HG03575 (cell line): ENCODE results near the gene GDF2.

Experiments used
- ATAC-seq: cut with Tn5 transposase; IDR thresholded peaks from one replicate; pipeline ENCODE4 v1.9.1; 2021; ENCODE audit not compliant: unreplicated experiment, insufficient number of reproducible peaks, low FRiP score; ENCODE audit errors: extremely low read depth

GDF2 gene

DNA sequence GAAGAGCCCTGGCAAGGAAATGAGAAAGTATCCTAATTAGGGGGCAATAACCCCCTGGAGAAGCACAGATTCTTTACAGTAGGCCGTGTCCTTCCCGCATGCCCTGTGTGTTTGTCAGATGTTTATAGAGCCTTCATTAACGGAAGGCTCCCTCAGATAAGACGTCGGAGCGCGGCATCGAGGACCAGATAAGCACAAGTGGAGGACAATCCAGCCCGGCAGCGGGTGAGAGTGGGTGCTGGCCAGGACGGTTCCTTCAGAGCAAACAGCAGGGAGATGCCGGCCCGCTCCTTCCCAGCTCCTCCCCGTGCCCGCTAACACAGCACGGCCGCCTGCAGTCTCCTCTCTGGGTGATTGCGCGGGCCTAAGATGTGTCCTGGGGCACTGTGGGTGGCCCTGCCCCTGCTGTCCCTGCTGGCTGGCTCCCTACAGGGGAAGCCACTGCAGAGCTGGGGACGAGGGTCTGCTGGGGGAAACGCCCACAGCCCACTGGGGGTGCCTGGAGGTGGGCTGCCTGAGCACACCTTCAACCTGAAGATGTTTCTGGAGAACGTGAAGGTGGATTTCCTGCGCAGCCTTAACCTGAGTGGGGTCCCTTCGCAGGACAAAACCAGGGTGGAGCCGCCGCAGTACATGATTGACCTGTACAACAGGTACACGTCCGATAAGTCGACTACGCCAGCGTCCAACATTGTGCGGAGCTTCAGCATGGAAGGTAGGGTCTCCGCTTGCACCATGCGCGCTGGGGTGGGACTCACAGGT, at the start of gene GDF2:
TSS of gene GDF2 (plus strand) at position 155 of the 762 bp plus-strand sequence. CDS start at position 370, 215 bp downstream.
- ATAC-seq = no peak

DNA sequence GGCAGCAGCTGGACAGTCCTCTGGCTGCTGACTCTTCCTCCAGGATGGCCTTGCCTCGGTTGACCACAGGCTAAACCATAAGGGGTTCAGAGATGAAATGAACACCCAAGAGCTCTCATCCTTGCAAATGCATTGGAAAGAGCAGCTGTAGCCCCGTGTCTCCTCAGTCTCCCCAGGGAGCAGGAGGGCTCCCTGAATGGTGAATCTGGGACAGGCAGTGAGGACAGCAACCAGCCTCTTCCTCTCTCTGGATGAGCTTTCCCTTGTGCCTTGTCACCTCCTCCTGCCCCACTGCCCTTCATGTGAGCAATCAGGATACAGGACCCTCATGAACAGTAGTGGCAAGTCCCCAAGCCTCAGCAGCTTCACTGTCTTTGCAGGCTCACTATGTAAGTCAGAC, 46.2 kb upstream of the GDF2 start:
- ATAC-seq = no peak

DNA sequence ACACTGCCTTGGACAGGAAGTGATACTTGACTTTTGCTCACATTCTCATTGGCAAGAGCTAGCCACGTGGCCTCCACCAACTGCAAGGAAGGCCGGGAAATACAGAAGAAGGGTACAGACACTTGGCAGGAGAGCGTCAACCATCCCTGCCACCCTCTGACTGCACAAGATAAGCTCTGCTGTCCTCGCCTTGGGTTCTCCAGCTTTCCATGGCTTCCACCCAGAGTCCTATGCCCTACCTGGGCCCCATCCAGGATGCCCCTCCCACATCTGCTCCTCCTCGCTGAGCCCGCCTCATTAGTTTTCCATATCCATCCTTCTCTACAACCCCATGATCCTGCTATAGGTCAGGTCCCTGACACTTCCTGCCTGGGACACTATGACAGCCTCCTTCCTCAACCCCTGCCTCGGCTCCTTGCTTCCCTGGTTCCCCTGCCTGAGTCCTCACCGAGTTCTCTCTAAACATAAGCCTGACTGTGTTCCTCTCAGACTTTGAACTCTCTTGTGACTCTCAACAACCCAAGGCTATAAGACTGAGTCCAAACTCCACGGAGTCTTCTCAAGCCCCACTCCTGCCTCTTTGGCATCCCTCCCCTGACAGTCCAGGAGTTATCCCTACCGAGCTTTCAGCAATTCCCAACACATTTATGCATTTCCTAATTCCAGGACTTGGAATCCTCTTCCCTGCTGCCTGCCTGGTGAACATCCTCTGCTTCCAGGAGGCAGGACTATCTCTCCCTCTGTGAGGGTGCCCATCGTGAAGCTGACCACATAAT, 45.5 kb upstream of the GDF2 start:
- ATAC-seq = no peak

DNA sequence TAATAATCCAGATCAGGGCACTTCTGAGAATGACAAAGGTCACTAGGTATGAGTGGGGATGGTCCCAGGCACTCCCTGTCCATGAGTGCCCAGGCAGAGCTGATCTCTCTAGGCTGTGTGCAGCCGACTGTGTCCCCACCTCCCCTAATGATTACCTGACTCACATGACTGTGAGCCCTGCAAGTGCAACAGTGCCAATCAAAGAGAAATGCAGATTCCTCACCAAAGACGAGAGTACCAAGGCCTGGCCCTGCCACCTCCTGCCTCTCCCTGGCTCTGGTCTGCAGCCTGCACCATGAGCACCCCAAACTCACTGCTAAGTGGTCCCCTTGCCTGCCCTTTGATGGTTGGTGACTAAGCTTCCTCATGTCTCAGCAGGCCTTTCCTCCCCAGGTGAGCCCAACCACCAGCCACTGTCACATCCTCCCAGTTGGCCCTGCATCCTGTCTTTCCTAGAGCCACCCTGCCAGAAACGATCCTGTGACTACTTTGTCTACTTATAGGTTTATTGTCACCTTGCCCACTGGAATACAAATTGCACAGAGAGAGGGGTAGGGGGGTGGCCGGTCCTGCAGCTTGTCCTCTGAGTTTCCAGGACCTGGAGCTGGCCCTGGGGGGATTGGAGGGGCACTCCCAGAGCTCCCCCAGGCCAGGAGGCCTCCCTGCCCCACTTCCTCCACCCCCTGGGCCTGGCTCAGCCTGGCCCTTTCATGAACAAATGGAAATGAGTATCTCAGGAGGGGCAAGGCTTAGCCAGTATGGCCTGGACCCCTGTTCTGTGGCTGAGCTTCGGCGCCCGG, 44.7 kb upstream of the GDF2 start:
- ATAC-seq = no peak

DNA sequence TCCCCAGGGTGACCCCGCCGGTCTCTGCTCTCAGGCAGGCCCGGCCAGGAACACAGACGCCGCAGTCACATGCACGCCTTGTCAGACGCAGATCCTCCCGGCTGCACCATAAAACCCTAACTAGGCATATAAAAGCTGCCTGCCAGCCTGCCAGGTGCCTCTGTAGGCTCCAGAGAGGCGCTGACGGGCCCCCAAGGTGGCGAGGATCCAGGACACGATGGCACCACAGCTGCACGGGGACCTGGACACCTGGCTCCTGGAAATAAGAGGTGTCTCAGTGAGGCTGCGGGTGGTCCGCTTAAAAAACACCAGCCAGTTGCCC, 44.1 kb upstream of the GDF2 start:
- ATAC-seq = no peak

DNA sequence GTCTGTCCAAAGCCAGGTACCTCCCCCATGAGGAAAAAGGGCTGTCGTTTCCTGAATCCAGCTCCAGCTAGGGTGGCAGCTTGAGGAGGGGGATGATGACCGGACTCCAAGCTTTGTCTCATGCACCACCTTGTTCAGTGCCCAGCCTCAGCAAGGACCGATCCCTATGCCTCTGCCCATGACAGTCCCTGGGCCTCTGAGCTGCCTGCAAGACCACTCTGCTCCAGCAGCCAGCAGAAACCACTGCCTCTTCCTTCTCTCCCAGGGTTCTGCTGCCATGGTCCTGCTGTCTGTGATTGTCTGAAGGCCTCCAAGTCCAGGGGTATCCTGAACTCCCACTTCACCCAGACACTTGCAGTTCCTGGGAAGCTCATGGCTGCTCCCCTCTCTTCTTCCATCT, 43.5 kb upstream of the GDF2 start:
- ATAC-seq = no peak

DNA sequence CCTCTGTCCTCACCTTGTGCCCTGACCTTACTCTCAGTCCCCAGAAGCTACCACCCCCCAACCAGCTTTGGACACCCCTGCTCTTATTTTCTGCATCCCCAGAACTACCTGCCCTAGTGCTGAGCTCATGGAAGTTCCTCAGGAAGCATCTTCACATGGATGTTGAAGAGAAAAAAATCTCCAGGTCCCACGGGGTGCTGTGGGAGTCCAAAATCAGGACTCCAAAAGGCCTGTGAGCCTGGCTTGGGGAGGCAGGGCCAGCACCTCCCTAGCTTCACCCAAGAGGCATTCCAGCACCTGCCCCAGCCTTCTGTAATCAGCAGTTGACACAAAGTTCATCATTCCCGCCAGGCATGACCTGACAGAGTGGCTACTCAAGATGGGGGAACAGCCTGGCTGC, 43.0 kb upstream of the GDF2 start:
- no peak for ATAC-seq

DNA sequence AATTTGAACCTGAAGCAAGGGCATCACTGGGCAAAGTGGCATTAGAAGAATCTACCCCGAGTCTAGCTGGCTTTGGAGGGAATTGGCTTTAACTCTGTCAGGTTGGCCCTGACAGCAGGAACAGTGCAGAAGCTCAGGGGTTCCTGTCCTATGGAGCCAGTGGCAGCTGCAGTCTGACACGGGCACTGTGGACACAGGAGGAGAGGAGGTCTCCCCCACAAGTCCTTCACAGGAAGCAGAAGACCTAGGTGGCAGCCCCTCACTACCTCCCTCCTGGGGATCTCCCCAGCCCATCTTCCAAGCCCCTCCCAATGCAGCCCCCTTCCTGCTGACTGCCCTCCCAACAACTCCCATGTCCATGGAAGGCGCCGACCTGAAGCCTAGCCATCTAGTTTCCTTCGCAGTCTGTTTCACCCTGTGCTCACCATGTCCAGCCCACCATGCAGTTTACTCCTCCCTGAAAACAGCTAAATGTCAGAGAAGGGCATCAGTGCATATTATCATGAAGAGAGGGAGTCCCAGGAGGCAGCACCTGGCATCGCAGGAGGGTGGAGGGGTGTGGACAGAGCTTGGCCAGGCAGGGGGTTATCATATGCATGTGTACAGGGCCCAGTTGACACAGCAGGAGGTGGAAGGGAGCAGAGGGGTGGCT, 40.1 kb upstream of the GDF2 start:
- no peak for ATAC-seq

DNA sequence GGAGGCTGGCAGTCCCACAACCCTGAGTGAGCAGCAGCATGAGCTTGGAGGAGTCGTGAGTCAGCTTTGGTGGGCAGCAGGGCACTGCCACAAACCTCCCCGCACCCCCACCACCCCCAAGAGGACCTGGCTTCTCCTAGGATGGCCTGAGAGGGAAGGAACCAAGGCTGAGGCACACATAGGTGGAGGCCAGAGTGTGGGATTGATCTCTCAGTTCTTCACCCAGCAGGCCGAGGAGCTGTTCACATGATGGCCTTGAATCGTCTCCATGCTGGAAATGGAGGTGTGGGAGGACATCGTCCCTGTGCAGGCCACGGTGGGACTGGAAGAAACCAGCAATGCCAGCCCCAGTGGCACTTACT, 39.6 kb upstream of the GDF2 start:
- ATAC-seq = no peak

DNA sequence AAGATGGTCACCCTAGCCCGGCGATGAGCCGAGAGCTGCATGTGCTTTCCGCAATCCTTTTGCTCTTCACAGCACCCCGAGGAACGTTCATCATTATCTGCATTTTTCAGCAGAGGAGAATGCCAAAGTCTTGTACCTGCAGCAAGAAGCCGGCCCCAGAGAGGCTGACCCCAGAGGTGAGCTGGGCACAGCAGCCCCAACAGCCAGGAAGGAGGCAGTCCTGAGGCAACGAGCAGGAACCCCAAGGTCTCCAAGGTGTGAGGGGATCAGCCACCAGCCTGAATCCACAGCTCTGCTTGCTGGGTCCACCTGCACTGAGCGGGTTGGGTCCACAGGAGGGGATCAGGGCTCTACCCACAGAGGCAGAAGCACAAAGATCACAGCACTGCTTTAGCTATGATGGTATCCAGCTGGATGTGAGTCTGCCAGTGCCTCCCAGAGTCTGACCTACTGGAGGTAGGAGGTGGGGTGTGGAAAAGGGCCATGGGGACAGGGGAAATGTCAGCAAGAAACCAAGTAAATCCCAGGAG, 39.1 kb upstream of the GDF2 start:
- no peak for ATAC-seq

DNA sequence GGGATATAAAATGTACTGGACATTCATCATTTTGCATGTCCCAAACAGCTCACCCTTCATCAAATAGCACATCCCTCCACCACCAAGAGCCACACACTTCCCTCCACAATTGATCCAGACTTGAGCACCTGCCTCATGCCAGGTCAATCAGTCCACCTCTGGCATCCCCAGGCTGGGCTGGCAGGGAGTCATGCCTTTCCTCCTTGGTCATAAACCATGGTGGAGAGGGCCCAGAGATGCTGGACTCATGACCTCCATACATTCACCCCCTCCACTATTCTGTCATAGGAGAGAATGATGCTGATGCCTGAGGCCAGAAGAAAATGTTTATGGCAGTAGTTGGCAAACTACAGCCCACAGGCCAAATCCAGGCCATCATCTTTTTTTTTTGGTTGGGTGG, 38.4 kb upstream of the GDF2 start:
- no peak for ATAC-seq

DNA sequence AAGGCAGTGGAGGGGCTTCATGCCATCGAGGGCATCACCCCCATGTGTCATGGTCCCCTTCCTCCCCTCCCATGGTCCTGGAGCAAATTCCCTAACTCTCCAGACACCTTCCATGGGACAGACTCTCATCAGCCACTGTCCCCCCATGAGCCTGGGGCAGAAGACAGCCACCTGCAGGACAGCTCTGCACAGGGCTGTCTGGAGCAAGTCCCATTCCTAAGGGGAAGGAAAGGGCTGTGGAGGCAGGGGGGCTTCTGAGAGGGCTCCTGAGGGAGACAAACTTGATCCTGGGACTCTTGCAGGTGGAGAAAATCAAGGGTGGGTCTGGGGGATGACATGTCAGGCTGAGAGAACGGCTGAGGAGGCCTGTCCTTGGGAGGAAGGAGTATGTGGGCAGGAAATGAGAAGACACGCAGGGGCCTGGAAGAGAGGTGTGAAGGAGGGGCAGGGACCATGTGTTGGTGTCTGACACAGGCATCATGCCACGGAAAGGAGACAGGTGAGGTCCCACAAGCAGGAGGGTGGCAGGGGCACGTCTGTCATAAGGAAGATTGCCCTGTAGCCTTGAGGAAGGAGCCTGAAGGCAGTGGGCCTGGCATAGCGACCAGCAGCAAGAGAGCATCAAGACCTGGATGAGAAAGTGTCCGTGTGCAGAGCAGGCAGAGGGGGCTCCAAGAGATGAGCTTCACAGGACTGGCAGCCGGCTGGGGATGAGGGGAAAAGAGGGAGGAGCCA, 36.7 kb upstream of the GDF2 start:
- no peak for ATAC-seq

DNA sequence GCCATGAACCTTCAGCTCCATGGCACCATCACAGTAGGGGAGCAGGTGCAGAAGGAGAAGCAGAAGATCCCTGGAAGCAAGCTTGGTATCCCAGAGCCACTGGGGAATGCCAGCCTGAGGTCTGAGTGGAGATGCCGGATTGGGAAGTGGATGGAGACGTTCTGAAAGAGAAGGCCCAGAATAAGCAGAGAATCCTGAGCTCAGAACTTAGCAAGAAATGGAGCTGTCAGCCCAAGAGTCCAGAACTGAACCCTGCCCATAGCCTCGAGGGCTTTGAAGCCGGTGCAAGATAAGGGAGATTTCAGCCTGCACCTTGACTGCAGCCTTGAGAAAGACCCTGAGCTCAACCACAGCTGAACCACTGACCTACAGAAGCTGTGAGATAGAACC, 36.1 kb upstream of the GDF2 start:
- ATAC-seq = no peak

DNA sequence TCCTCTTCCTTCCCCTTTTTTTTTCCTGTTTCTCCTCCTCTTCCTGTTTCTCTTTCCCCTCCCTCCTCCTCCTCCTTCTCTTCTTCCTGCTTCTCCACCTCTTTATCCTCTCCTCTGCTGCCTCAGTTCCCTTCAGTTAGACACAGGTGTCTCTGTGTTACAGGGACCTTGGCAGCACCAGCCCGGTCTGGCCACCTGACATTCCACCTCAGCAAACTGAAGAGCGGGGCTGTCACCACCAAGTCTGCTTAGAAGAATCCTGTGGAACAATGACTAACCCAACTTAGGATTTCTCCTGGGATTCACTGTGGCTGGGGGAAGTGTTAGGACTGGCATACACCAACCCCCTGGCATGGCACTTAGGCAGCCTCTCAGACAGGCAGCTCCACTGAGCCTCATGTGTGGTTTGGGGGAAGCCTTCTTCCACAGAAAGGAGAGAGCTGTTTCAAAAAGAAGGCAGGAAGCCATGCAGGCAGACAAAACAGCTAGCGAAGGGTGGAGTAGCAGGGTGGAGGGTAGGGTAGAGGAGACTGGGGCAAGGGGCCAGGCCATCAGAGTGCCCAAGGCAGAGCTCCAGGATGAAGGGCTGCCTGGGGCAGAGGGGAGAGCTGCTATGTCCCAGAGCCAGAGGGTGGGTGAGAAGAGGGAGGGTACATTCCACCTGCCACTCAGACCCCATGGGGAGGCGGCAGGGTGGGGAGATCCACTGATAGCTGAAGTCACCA, 35.5 kb upstream of the GDF2 start:
- ATAC-seq = no peak

DNA sequence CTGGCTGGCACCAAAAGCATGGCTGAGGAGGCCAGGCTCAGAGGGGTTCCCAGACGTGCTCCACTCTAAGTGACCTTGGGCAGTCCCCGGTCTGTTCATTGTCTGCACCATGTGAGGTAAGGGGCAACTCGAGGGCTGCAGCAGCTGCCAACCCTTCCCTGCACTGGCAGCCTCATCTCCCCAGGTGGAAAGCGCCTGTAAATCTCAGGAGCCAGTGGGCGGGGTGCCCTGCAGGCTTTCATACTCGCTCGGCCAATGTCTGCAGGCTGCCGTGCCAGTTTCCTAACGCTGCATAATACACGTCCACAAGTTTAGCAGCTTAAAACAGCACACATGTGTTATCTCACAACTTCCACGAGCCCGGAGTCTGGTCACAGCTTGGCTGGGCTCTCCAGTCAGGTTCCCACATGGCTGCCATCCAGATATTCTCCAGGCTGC, 34.9 kb upstream of the GDF2 start:
- ATAC-seq = no peak

DNA sequence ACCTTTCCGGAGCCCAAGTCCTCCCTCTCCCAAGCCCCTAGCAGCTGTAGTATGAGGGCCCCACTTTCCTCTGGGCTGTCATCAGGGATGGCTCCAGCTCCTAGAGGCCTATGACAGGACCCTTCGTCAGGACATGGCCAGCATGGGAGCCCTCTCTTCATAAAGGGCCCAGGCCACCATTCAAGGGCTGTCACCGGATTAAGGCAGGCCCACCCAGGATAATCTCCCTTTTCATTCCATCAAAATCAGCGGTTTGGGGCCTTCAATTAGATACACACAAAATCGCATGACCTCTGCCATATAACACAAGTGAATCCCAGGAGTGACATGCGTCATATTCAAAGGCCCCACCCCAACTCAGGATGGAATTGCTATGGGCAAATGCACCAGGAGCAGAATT, 34.4 kb upstream of the GDF2 start:
- no peak for ATAC-seq

DNA sequence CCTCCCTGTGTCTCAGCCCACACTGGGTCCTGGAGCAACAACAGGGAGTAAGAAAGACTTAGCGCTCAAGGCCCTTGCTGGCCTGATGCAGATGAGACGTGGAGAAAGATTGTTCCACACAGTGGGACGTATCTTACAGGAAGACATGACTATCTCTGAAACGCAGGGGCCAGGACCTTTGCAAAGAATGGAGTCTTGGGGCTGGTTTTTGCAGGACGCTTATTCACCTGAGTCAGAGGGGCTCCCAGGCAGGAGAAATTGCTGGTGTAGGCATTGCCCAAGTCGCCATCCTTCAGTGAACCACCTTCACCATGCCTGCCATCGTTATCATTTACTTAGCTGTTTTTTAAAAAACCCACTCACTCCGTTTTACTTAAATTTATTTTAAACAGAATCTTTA, 34.0 kb upstream of the GDF2 start:
- no peak for ATAC-seq

DNA sequence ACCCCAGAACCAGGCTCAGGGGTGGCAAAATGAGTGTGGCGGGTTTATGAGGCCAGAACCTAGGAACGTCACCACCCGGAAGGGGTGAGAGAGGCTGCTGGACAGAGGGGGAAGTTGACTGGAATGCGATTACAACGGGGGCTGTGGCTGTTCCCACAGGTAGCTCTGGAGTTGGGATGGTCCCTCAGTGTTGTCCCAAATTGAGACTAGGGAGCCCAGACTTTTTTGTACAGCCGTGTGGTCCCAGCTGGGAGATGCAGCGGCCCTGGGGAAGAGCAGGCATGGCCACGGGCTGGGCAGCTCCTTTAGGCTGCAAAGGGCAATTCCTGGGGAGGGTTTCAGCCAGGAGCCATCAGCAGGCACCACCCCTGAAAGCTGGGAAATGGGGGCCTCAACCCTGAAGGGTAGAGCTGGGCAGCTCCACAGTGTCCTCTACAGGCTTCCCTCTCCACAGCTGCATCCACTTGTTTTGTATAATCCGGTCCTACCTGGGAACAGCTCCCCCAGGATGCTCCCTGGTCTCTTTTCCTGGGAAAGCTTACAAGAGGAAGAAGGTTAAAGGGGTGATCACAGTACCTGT, 33.2 kb upstream of the GDF2 start:
- ATAC-seq = no peak
